Bone marrow (tissue), 2 donors: ENCODE data around the gene KPNB1.

Experiments used
- DNase-seq, 2 donors: peaks; one replicate each; lab custom pipeline; 2025; lab: John Stamatoyannopoulos, UW

The KPNB1 gene

GRCh38 chr17:47696717-47697642 lies 47.3 kb downstream of the KPNB1 start:
- DNase-seq = no peak

- no peak for DNase-seq
Measured at GRCh38 chr17:47697906-47698711, 48.4 kb downstream of the KPNB1 start.

GRCh38 chr17:47698749-47699535 lies 49.2 kb downstream of the KPNB1 start:
- peak; percentile 56 to 64 for DNase-seq

- DNase-seq = no peak
Measured at GRCh38 chr17:47699536-47699840, 49.8 kb downstream of the KPNB1 start.

GRCh38 chr17:47700471-47701449 lies 51.0 kb downstream of the KPNB1 start:
- no peak for DNase-seq

GRCh38 chr17:47701608-47702007 lies 51.9 kb downstream of the KPNB1 start:
- no peak for DNase-seq

- DNase-seq = no peak
Measured at GRCh38 chr17:47702391-47702995, 52.8 kb downstream of the KPNB1 start.

- no peak for DNase-seq
Measured at GRCh38 chr17:47703191-47703591, 53.5 kb downstream of the KPNB1 start.

GRCh38 chr17:47703671-47704070 lies 54.0 kb downstream of the KPNB1 start:
- no peak for DNase-seq

GRCh38 chr17:47704116-47704515 lies 54.4 kb downstream of the KPNB1 start:
- no peak for DNase-seq

- no peak for DNase-seq
Measured at GRCh38 chr17:47704736-47705135, 55.0 kb downstream of the KPNB1 start.

GRCh38 chr17:47705536-47706530 lies 56.1 kb downstream of the KPNB1 start:
- no peak for DNase-seq

- DNase-seq = no peak
Measured at GRCh38 chr17:47707056-47707804, 57.5 kb downstream of the KPNB1 start.

- DNase-seq = no peak
Measured at GRCh38 chr17:47707884-47708283, 58.2 kb downstream of the KPNB1 start.

GRCh38 chr17:47708312-47708863 lies 58.7 kb downstream of the KPNB1 start:
- DNase-seq = no peak

GRCh38 chr17:47708864-47709541 lies 59.3 kb downstream of the KPNB1 start:
- DNase-seq = no peak

- no peak for DNase-seq
Measured at GRCh38 chr17:47709594-47709993, 59.9 kb downstream of the KPNB1 start.
